Cortex of kidney (tissue), 1 donor: Measurements from ENCODE around the gene LTBR.

ENCODE experiments used
- DNase-seq: peaks from one replicate; lab custom pipeline; 2025; lab: John Stamatoyannopoulos, UW

The LTBR gene

GRCh38 chr12:6346942-6347341, 37.0 kb upstream of the LTBR start:
- no peak for DNase-seq

DNA sequence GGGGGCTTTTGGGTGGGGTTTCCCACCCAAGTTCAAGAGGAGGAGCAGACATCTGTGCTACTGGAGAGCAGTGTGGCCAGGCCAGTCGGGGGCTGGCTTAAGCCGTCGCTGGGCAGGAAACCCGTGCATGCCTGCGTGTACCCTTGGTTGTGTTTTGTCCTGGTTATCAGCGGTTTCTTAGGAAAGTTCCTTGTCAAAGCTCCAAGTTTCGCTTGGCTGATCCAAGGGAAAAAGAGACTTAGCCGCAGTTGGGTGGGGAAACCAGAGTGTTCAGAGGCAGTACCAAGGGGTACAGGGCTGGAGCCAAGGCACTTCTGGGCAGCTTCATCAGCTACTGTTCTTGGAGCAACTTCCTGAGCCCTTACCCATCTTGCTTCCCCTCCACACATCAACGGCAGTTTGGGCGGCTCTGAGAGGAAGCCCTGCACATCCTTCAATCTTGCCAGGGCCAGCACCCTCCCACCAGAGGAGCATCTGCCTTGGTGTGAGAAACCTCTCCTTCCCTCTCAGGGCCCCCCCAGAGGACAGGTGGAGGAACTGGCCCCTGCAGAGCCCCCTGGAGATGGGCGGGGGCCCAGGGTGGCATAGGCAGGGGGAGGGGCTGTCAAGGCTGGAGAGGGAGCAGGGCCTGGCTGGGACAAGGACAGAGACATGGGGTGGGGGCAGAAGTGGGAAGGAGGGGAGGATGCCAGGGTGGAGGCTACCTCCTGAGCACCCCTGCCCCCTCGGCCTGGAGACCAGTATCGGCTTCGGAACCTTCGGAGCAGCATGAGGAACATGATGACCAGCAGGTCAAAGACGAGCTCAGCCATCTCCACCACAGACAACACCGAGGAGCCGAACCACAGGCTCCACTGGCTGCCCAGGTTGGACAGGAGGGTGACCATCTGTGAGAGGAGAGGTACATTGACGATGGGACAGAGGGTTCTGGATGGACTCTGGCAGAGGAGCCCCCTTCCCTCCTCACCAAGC, 36.3 kb upstream of the LTBR start:
- no peak for DNase-seq

DNA sequence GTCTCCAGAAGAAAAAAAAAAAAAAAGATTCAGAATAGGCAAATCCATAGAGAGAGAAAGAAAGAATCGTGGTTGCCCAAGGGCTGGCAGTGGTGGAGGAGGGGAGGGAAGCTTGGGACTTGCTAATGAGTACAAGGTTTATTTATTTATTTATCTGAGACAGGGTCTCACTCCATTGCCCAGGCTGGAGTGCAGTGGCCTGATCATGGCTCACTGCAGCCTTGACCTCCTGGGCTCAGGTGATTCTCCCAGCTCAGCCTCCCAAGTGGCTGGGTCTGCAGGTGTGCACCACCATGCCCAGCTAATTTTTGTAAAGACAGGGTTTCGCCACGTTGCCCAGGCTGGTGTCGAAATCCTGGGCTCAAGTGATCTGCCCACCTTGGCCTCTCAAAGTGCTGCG, 32.3 kb upstream of the LTBR start:
- DNase-seq = no peak

DNA sequence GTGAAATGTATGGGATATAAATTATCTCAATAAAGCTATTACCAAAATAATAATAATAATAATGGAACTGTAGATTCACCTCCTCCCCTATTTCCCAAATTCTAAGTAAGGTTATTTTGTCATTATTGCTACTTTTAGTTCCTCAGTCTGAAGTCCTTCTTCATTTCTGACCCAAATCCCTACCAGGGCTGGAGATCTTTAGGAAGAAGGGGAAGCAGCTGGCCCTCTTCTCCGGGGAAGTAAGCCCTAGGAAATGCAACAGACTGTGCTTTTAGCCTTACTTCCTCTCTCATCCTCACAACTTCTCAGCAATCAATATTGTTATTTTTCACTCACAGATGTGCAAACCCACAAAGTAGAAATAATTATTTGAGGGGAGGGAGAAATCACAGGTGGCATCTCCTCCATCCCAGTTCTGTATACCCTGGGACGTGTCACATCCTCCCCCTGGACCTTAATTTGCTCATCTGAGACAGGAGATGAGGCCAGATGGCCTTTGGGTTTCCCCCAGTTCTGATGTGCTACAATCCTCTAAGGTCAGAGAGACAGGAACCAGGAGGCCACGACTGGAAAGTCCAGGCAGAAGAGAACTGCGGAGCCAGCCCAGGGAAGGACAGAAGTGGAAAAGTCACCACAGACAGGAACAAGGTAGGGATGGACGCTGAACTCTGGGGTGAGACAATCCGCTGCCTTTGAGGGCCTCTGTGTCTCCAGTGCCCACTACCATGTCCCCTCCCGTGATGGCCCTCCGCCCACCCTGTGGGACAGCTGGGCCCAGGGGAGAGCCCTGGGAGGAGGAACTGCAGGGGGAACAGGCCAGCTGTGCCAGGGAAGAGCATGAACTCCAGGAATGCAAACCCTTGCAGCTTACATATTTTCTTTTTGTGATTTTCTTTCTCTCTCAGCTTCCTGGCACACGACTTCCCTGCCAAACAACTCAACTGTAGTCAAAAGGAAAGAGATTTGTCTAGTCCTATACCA, 31.5 kb upstream of the LTBR start:
- no peak for DNase-seq

GRCh38 chr12:6354495-6355393, 29.2 kb upstream of the LTBR start:
- DNase-seq = no peak

DNA sequence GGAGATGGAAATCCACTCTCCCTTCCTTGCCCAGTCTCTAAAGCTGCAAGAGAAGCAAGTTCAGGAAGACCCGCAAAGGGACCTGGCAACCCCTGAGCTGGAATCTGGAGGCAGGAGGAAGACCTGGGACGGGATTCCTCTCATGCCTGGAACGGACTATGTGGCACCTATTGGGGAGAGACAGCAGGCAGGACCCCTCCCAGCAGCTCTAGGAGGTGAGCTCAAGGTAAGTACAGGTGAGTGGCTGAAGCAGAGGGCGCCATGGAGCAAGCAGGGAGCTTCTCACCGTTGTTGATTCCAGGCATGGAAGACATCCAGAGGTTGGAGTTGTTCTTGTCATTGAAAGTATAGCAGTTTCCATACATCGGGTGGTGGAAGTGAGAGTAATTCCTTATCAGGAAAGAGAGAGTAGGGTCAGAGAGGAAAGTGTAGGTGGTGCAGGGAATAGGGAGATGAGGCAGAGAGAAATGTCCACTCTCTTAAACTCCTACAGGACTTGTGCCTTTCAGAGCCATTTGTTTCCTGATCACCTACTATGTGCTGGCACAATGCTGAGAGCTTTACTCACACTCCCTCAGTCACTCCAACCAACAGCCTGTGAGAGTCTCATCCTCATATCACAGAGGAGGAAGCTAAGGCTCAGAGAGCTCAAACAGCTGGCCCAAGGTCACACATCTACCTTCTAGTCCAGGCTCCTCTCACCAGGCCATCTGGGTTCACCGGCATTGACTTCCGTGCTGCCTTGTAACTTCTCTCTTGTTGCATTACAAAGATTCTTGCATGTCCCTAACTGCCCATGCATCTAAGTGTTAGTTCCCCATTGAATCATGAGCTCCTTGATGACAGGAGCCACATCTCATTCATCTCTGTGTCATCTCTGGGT, 28.2 kb upstream of the LTBR start:
- no peak for DNase-seq

DNA sequence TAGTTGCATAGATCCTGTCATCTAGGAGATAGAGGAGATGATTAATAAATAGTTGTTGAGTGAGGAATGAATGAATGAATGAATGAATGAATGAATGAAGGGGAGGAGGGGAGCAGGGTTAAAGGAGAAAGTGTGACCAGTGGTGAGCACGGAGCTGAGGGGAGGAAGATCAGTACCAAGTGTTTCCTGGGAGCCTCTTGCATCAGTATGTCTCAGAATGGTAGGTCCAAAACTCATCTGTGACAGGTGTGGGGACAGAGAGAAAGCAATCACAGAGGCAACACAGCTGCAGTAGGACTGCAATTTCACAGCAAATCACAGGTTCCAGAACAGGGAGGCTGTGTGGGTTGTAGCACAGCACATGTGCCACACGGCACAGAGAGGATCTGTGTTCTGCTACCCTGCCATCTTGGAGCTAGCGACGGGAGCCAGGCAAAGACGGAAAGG, 27.6 kb upstream of the LTBR start:
- no peak for DNase-seq

- DNase-seq = no peak
Observed at GRCh38 chr12:6358881-6359280, 25.1 kb upstream of the LTBR start.

DNA sequence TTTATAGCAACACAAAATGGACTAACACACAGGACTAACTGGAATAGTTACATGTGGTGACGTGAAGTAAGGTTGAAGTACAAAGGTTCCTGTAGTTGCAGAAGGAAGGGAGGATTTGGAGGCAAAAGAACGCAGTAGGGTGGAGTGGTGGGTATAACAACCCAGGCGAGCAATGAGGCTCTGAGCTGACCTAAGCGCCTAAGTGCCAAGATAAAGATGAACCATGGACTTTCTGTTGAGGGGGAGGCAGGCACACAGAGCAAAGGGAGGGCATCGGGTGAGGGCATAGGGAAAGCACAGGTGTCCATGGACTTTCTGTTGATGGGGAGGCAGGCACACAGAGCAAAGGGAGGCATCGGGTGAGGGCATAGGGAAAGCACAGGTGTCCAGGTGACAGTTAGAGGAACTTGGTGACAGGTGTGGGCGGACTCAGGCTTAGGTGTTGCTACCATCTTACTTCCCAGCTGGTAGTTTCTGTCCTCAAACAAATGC, 23.8 kb upstream of the LTBR start:
- no peak for DNase-seq

GRCh38 chr12:6360578-6361490, 23.1 kb upstream of the LTBR start:
- DNase-seq = no peak

- no peak for DNase-seq
Observed at GRCh38 chr12:6361834-6362233, 22.1 kb upstream of the LTBR start.

GRCh38 chr12:6362403-6362802, 21.6 kb upstream of the LTBR start:
- DNase-seq = no peak

- DNase-seq = no peak
Observed at GRCh38 chr12:6363010-6363329, 21.0 kb upstream of the LTBR start.

DNA sequence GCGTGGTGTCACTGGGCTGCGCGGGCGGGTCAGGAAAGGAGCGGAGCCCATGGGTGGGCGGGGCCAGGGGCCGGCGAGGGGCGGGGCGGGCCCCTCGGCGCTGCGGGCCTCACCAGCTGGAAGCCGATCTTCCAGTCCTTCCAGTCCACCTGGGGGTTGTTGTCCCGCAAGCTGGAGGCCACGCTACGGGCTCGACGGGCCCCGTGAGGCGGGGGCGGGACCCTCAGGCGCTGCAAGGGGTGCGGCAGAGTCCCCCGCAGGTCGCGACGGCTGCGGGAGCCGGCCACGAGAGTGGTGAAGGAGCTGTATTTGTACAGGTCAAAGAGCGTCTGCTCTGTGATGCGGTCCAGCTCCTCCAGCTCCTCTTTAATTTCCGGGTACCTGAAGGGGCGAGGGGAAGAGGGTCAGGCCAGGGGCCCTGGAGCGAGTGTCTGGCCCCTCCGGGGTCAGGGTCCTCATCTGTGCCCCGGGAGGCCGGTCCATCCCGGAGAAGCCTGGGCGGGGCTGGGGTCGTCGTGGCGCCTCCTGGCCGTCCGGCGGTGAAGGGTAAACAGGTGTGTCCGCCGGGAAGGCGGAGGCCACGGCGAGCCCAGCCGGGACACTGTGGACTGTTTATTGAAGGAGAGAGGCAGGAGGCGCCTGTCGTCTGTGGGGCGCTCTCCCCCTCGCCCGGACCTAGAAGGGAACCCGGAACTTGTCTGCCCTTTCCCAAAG, 20.5 kb upstream of the LTBR start:
- no peak for DNase-seq

DNA sequence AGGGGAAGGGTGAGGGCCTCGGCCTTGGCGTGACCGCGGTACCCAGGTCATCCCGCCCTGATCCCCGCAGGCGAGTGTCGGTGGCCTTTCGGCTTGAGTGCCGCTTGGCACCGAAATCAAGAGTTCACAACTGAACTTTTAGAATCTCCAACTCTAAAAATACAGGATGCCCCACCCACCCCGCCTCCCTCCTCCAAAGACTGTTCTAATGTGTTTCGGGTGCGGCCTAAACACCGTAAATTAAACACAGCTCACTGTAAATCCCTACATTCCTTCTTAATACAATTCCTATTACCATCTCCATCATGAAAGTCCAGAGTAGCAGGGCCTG, 20.0 kb upstream of the LTBR start:
- DNase-seq = no peak

GRCh38 chr12:6367065-6367968, 16.6 kb upstream of the LTBR start:
- no peak for DNase-seq

GRCh38 chr12:6367969-6368892, 15.7 kb upstream of the LTBR start:
- no peak for DNase-seq
